KMS-11 (cell line): ENCODE results near the gene TP63.
"Not testable (repeated sequence)": the region's sequence is repeated elsewhere in the genome, so short reads cannot be mapped to it uniquely, and the experiment has no call there.

ENCODE experiments used
- H2AFZ ChIP-seq: fragments of 200-600 bp; sonication (generic); 2 replicates; pipeline ENCODE4 v1.6.1; 2016; ENCODE audit warnings: antibody characterized with exemption, mixed run types, low read depth
- H3K27ac ChIP-seq: fragments of 200-600 bp; sonication (generic); 2 replicates; pipeline ENCODE4 v1.6.1; 2016; ENCODE audit warnings: mild to moderate bottlenecking, mixed run types
- H3K27me3 ChIP-seq: fragments of 200-600 bp; sonication (generic); 2 replicates; pipeline ENCODE4 v1.6.1; 2017; ENCODE audit warnings: mild to moderate bottlenecking, low read depth, mixed run types, moderate library complexity; ENCODE audit not compliant: insufficient read depth
- H3K36me3 ChIP-seq: fragments of 200-600 bp; sonication (generic); 2 replicates; pipeline ENCODE4 v1.6.1; 2017; ENCODE audit warnings: mild to moderate bottlenecking, mixed run types; ENCODE audit not compliant: insufficient read depth
- H3K4me1 ChIP-seq: fragments of 200-600 bp; sonication (generic); 2 replicates; pipeline ENCODE4 v1.6.1; 2016; ENCODE audit warnings: mild to moderate bottlenecking, low read depth, mixed run types; ENCODE audit not compliant: poor library complexity, severe bottlenecking
- H3K4me2 ChIP-seq: fragments of 200-600 bp; sonication (generic); 2 replicates; pipeline ENCODE4 v1.7.0; 2016; ENCODE audit warnings: mild to moderate bottlenecking, mixed run types
- H3K4me3 ChIP-seq: fragments of 200-600 bp; sonication (generic); IDR thresholded peaks from 2 replicates; pipeline ENCODE4 v1.6.1; 2017; ENCODE audit warnings: low read depth, low read length, mixed read lengths; ENCODE audit not compliant: insufficient read depth
- H3K79me2 ChIP-seq: fragments of 200-600 bp; sonication (generic); 2 replicates; pipeline ENCODE4 v1.6.1; 2016; ENCODE audit warnings: low read depth, mixed run types; ENCODE audit not compliant: insufficient read depth
- H3K9ac ChIP-seq: fragments of 200-600 bp; sonication (generic); 2 replicates; pipeline ENCODE4 v1.6.1; 2016; ENCODE audit warnings: mild to moderate bottlenecking, mixed run types
- H4K20me1 ChIP-seq: fragments of 200-600 bp; sonication (generic); 2 replicates; pipeline ENCODE4 v1.6.1; 2016; ENCODE audit warnings: mild to moderate bottlenecking, mixed run types; ENCODE audit not compliant: insufficient read depth
- CTCF ChIP-seq: fragments of 200-600 bp; sonication (generic); conservative IDR thresholded peaks from 2 replicates; pipeline ENCODE4 v1.6.1; 2017; ENCODE audit warnings: low read depth, mild to moderate bottlenecking, antibody characterized with exemption, low read length, moderate library complexity, mixed read lengths

Gene TP63

GRCh38 chr3:189605717-189606116 is 25.5 kb upstream of the TP63 start:
- no peak for TF ChIP-seq CTCF

GRCh38 chr3:189606774-189607173 is 24.4 kb upstream of the TP63 start:
- no peak for TF ChIP-seq CTCF
- no peaks in the 10 kb centered on the region for H3K27me3 ChIP-seq
- H3K4me1 ChIP-seq = no peaks in the 10 kb centered on the region
- H3K9ac ChIP-seq = no peak overlapping the region
- no peak overlapping the region for H3K4me3 ChIP-seq
- H3K36me3 ChIP-seq = no peaks in the 10 kb centered on the region
- H4K20me1 ChIP-seq = no peaks in the 10 kb centered on the region
- H3K79me2 ChIP-seq = no peaks in the 10 kb centered on the region
- H2AFZ ChIP-seq = no peak overlapping the region
- H3K4me2 ChIP-seq = no peak overlapping the region
- no peak overlapping the region for H3K27ac ChIP-seq

More at GRCh38 chr3:189605717-189606116, 25.5 kb upstream of the TP63 start:
- Histone ChIP-seq H3K4me3 (no peak overlapping the region), H3K9ac (no peak overlapping the region), H3K4me1 (no peaks in the 10 kb centered on the region), H3K79me2 (no peaks in the 10 kb centered on the region), H2AFZ (no peak overlapping the region), H3K4me2 (no peak overlapping the region), H3K27me3 (no peaks in the 10 kb centered on the region), H4K20me1 (no peaks in the 10 kb centered on the region), H3K27ac (no peak overlapping the region), H3K36me3 (no peaks in the 10 kb centered on the region)

- not testable (repeated sequence) for H2AFZ ChIP-seq, H3K4me3 ChIP-seq, H3K27me3 ChIP-seq
Observed at GRCh38 chr3:189612641-189613040, 18.5 kb upstream of the TP63 start.

GRCh38 chr3:189613122-189613521 is 18.1 kb upstream of the TP63 start:
- Histone ChIP-seq H3K4me1 (no peaks in the 10 kb centered on the region), H4K20me1 (no peaks in the 10 kb centered on the region), H3K36me3 (no peaks in the 10 kb centered on the region), H3K4me3 (no peak overlapping the region), H3K9ac (no peak overlapping the region), H3K27me3 (no peaks in the 10 kb centered on the region), H3K4me2 (no peak overlapping the region), H3K27ac (no peak overlapping the region), H3K79me2 (no peaks in the 10 kb centered on the region), H2AFZ (no peak overlapping the region)
- no peak for TF ChIP-seq CTCF

More at GRCh38 chr3:189612641-189613040, 18.5 kb upstream of the TP63 start:
- H3K4me2 ChIP-seq, H3K36me3 ChIP-seq, H3K79me2 ChIP-seq, H3K9ac ChIP-seq, H4K20me1 ChIP-seq, H3K4me1 ChIP-seq, H3K27ac ChIP-seq: not testable (repeated sequence)

- H3K4me1 ChIP-seq = no peaks in the 10 kb centered on the region
- H3K4me2 ChIP-seq = no peak overlapping the region
- no peaks in the 10 kb centered on the region for H3K79me2 ChIP-seq
- no peak overlapping the region for H3K4me3 ChIP-seq
- no peaks in the 10 kb centered on the region for H3K36me3 ChIP-seq
- no peak overlapping the region for H2AFZ ChIP-seq
- no peaks in the 10 kb centered on the region for H4K20me1 ChIP-seq
- H3K27ac ChIP-seq = no peak overlapping the region
- no peak overlapping the region for H3K9ac ChIP-seq
- H3K27me3 ChIP-seq = no peaks in the 10 kb centered on the region
- no peak for TF ChIP-seq CTCF
Observed at GRCh38 chr3:189621948-189622603, 9.1 kb upstream of the TP63 start.
